Stimulated activated CD8-positive, alpha-beta memory T cell treated with anti-CD3 and anti-CD28 coated beads, Interleukin-12 subunit alpha, Interleukin-12 subunit beta, amount 100 ng/mL, for 1 hour (primary cell): ENCODE data around the gene GALM.
"Not testable (repeated sequence)": the region's sequence is repeated elsewhere in the genome, so short reads cannot be mapped to it uniquely, and the experiment has no call there.

Experiments used
- DNase-seq: peaks from one replicate; pipeline ENCODE4 v3.0.0-alpha.2; 2020; ENCODE audit warnings: low read depth

GALM gene

GRCh38 chr2:38740851-38741731 is 75.2 kb downstream of the GALM start:
- no peak for DNase-seq

- DNase-seq = no peak
Observed at GRCh38 chr2:38742797-38743559, 77.1 kb downstream of the GALM start.

- DNase-seq = no peak
Observed at GRCh38 chr2:38743672-38744398, 77.9 kb downstream of the GALM start.

- DNase-seq = no peak
Observed at GRCh38 chr2:38744399-38744780, 78.5 kb downstream of the GALM start.

GRCh38 chr2:38745267-38745666 is 79.4 kb downstream of the GALM start:
- DNase-seq = no peak

GRCh38 chr2:38747007-38747424 is 81.1 kb downstream of the GALM start:
- DNase-seq = no peak

GRCh38 chr2:38747819-38748218 is 81.9 kb downstream of the GALM start:
- no peak for DNase-seq

GRCh38 chr2:38748391-38748790 is 82.5 kb downstream of the GALM start:
- DNase-seq = no peak

- no peak for DNase-seq
Observed at GRCh38 chr2:38748943-38749804, 83.3 kb downstream of the GALM start.

GRCh38 chr2:38750011-38750890 is 84.3 kb downstream of the GALM start:
- peak; percentile 23 for DNase-seq

GRCh38 chr2:38750891-38751595 is 85.1 kb downstream of the GALM start, which contains the start of gene SRSF7:
Gene SRSF7, minus strand, starts transcription at chr2:38751361. Its CDS starts 105 bp downstream, at chr2:38751256.
- peak; percentile 99 for DNase-seq

- DNase-seq = no peak
Observed at GRCh38 chr2:38751596-38752410, 85.9 kb downstream of the GALM start.

GRCh38 chr2:38754049-38754448 is 88.1 kb downstream of the GALM start:
- DNase-seq = no peak

- no peak for DNase-seq
Observed at GRCh38 chr2:38754506-38754905, 88.6 kb downstream of the GALM start.

GRCh38 chr2:38755891-38756290 is 90.0 kb downstream of the GALM start:
- not testable (repeated sequence) for DNase-seq

GRCh38 chr2:38763228-38763627 is 97.3 kb downstream of the GALM start:
- DNase-seq = no peak

GRCh38 chr2:38763728-38764127 is 97.8 kb downstream of the GALM start:
- no peak for DNase-seq

GRCh38 chr2:38765149-38765548 is 99.2 kb downstream of the GALM start:
- no peak for DNase-seq

GRCh38 chr2:38765551-38765950 is 99.6 kb downstream of the GALM start:
- DNase-seq = no peak
